AG04450 (cell line): ENCODE measurements around the gene IKBKE. TPM values are rescaled to one million over a fixed set of nuclear protein-coding genes. Genes with fewer than 3 reads are reported as not detected.

ENCODE experiments used
- CTCF ChIA-PET: fragments of 300-600, 350-600 bp; formaldehyde crosslinking; extraction: SDS; loops from one replicate; lab custom pipeline; 2022; ENCODE audit warnings: antibody characterized with exemption, inconsistent platforms; lab: Charles Lee
- POLR2A ChIA-PET: fragments of 350-600 bp; formaldehyde crosslinking; extraction: SDS; loops from one replicate; lab custom pipeline; 2021; ENCODE audit warnings: antibody characterized with exemption, inconsistent platforms; lab: Yijun Ruan, JAX
- DNase-seq: peaks from one replicate; pipeline ENCODE4 v3.0.0-alpha.2; 2011; ENCODE audit warnings: low read depth, low spot score
- H3K27ac ChIP-seq: one replicate; pipeline ENCODE4 v1.5.1; 2012; ENCODE audit warnings: low read depth, low read length, control low read depth
- H3K27me3 ChIP-seq: one replicate; pipeline ENCODE4 v1.6.0; 2012; ENCODE audit warnings: low read length; ENCODE audit not compliant: control insufficient read depth, insufficient read depth
- H3K4me3 ChIP-seq: 2 replicates; pipeline ENCODE4 v1.5.1; 2011; ENCODE audit warnings: mild to moderate bottlenecking, low read depth, low read length, control low read depth
- H3K9me3 ChIP-seq: 2 replicates; pipeline ENCODE4 v1.5.1; 2012; ENCODE audit warnings: low read length; ENCODE audit not compliant: control insufficient read depth, insufficient read depth
- polyA plus RNA-seq: library from polyadenylated mRNA; depleted of rRNA; stranded (reverse); fragments of >200 nt; gene quantifications from 2 replicates; pipeline ENCODE4 v1.2.3, GENCODE V29; 2011
- TF ChIP-seq, protein P1 (sequence below): IDR thresholded peaks from 2 replicates; pipeline ENCODE4 v1.5.1; 2011; ENCODE audit warnings: low read depth, low read length, control low read depth, inconsistent platforms

IKBKE gene
- polyA plus RNA-seq, 1 experiment: 20.8 TPM

DNA sequence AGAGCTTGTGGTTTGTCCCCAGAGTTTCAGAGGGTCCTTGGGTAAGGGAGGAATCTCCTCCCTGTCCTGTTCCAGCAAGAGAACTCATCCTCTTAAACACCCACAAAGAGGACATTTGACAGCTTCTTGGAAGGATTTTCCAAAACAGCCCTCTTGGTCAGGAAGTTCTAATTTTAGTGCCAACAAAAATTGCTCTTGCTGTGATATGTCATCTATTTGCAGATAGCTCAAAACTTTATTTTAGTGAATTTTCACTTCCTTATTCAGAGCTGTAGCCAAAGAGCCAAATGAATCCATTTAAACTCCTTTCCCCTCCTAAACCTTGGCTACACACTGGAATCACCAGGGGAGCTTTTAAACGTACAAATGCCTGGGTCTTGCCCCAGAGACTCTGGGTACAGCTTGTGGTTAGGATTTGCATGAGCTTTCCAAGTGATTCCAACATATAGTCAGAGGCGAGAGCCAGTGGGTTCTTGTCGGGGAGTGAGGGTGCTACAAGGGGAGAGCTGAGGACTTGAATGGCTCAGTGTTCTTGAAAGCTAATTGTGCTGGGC lies 25.3 kb downstream of the IKBKE start:
- Histone ChIP-seq H3K27ac (no peak overlapping the region), H3K4me3 (no peak overlapping the region), H3K27me3 (no peaks in the 10 kb centered on the region), H3K9me3 (no peaks in the 10 kb centered on the region)
- POLR2A ChIA-PET: interaction anchor here (0.6 kb wide), 1 partner anchor 25 kb away, joined by 4 read pairs; no protein-coding TSS in a partner anchor
- no peak for DNase-seq
- CTCF ChIA-PET: interaction anchor here (1.5 to 4.1 kb wide), 4 partner anchors 11 to 88 kb away, joined by 3 to 13 read pairs (median 12); no protein-coding TSS in a partner anchor
- TF ChIP-seq, protein P1, sequence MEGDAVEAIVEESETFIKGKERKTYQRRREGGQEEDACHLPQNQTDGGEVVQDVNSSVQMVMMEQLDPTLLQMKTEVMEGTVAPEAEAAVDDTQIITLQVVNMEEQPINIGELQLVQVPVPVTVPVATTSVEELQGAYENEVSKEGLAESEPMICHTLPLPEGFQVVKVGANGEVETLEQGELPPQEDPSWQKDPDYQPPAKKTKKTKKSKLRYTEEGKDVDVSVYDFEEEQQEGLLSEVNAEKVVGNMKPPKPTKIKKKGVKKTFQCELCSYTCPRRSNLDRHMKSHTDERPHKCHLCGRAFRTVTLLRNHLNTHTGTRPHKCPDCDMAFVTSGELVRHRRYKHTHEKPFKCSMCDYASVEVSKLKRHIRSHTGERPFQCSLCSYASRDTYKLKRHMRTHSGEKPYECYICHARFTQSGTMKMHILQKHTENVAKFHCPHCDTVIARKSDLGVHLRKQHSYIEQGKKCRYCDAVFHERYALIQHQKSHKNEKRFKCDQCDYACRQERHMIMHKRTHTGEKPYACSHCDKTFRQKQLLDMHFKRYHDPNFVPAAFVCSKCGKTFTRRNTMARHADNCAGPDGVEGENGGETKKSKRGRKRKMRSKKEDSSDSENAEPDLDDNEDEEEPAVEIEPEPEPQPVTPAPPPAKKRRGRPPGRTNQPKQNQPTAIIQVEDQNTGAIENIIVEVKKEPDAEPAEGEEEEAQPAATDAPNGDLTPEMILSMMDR: no peak

DNA sequence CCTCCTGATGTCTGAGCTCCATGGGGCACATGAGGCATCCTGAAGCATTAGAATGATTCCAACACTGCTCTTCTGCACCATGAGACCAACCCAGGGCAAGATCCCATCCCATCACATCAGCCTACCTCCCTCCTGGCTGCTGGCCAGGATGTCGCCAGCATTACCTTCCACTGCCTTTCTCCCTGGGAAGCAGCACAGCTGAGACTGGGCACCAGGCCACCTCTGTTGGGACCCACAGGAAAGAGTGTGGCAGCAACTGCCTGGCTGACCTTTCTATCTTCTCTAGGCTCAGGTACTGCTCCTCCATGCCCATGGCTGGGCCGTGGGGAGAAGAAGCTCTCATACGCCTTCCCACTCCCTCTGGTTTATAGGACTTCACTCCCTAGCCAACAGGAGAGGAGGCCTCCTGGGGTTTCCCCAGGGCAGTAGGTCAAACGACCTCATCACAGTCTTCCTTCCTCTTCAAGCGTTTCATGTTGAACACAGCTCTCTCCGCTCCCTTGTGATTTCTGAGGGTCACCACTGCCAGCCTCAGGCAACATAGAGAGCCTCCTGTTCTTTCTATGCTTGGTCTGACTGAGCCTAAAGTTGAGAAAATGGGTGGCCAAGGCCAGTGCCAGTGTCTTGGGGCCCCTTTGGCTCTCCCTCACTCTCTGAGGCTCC lies 26.0 kb downstream of the IKBKE start:
- ChIA-PET CTCF (interaction anchor here (0.5 to 4.1 kb wide), 5 partner anchors 10 to 87 kb away, joined by 3 to 13 read pairs (median 11); no protein-coding TSS in a partner anchor), POLR2A (no interaction called here)
- TF ChIP-seq, protein P1: no peak
- Histone ChIP-seq H3K9me3 (no peaks in the 10 kb centered on the region), H3K27ac (peak overlapping the region; percentile 21), H3K4me3 (no peak overlapping the region), H3K27me3 (no peaks in the 10 kb centered on the region)
- no peak for DNase-seq

DNA sequence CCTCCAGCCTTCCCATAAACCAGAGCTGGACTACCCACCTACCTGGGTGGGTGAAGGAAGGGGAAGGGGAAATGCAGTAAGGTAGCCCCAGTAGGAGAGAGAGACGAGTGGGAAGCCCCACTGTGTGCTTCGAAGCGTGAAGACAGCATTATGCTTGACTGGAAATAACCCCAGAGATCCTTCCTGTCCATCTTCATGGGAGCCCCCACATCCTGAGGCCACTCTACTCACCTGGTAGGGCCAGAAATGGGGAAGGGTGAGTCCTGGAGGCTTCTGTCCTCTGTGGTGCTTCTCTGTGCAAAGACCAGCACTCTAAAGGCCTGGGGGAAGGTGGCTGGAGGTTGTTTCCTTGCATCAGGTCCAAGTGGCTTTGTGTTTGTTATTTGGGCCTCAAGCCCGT lies 27.1 kb downstream of the IKBKE start:
- ChIA-PET POLR2A (interaction anchor here (0.6 to 0.7 kb wide), 2 partner anchors 26 to 92 kb away, joined by 4 read pairs; no protein-coding TSS in a partner anchor), CTCF (interaction anchor here (0.7 to 4.1 kb wide), 4 partner anchors 7 to 743 kb away, joined by 5 to 28 read pairs (median 12); no protein-coding TSS in a partner anchor)
- TF ChIP-seq, protein P1: no peak
- Histone ChIP-seq H3K27ac (no peak overlapping the region), H3K9me3 (no peaks in the 10 kb centered on the region), H3K4me3 (no peak overlapping the region), H3K27me3 (no peaks in the 10 kb centered on the region)
- DNase-seq: no peak

DNA sequence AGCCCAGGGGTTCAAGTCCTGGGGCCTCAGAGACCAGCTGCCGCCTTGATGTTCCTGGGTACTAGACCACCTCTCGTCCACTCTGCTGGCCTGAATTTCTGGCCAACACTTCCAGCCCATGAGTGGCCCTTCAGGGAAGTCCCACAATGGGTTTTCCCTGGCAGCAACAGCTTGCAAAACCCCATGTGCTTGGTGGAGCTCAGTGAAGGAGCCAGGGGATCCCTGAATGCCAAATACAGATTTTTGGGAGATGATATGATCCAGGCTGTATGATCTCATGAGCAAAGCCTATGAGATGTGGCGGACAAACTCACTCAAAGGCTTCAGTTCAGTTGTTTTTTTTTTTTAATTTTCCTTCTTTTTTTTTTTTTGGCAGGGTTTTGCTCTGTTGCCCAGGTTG lies 27.5 kb downstream of the IKBKE start:
- POLR2A ChIA-PET: interaction anchor here (0.6 to 0.7 kb wide), 3 partner anchors 21 to 218 kb away, joined by 3 to 4 read pairs (median 4); no protein-coding TSS in a partner anchor
- no peak overlapping the region for H3K4me3 ChIP-seq
- H3K9me3 ChIP-seq: no peaks in the 10 kb centered on the region
- H3K27me3 ChIP-seq: no peaks in the 10 kb centered on the region
- DNase-seq: no peak
- TF ChIP-seq, protein P1: no peak
- CTCF ChIA-PET: interaction anchor here (0.7 to 6.2 kb wide), 5 partner anchors 7 to 743 kb away, joined by 5 to 28 read pairs (median 13); no protein-coding TSS in a partner anchor
- peak overlapping the region; percentile 21 for H3K27ac ChIP-seq
